Colonic mucosa (tissue), 4 donors: ENCODE data around the gene NLRP9. TPM values are rescaled to one million over a fixed set of nuclear protein-coding genes. Genes with fewer than 3 reads are reported as not detected.

ENCODE experiments used
- DNase-seq: peaks from one replicate; pipeline ENCODE4 v3.0.0-alpha.2; 2020
- H3K27ac ChIP-seq: fragments of 200-600 bp; one replicate; pipeline ENCODE4 v1.8.0; 2021
- H3K27me3 ChIP-seq: fragments of 200-600 bp; one replicate; pipeline ENCODE4 v1.8.0; 2021
- H3K36me3 ChIP-seq: fragments of 200-600 bp; one replicate; pipeline ENCODE4 v1.8.0; 2021
- H3K4me1 ChIP-seq: fragments of 200-600 bp; one replicate; pipeline ENCODE4 v1.8.0; 2021; ENCODE audit warnings: mild to moderate bottlenecking
- H3K4me3 ChIP-seq: fragments of 200-600 bp; one replicate; pipeline ENCODE4 v1.8.0; 2021
- H3K9ac ChIP-seq, 2 donors: one replicate each; pipeline ENCODE4 v1.7.0; 2013; ENCODE audit warnings: control low read depth in 2 of 2, low read depth in 2 of 2, low read length in 2 of 2
- H3K9me3 ChIP-seq: fragments of 200-600 bp; one replicate; pipeline ENCODE4 v1.8.0; 2021
- intact Hi-C: fragments of 100-400 bp; cut with DNase I; formaldehyde crosslinking; loops from one replicate; pipeline ENCODE4 v1.14.1; 2022
- total RNA-seq, 2 donors: library from RNA; stranded (reverse); fragmentation: NEBNext Ultra II Directional in 1 of 2; extraction: Animal tissue kit (Norgen Biotek cat#: 25700) in 1 of 2; gene quantifications; one replicate each; pipeline ENCODE4 v1.2.1, GENCODE V29; 2021
- TF ChIP-seq, protein P1 (sequence below): fragments of 200-600 bp; IDR thresholded peaks from one replicate; pipeline ENCODE4 v1.8.0; 2022; ENCODE audit warnings: antibody characterized with exemption, mild to moderate bottlenecking
- donor health status: healthy.
- donor health status: DM: no; HTN: no; CAD: no.
- donor health status: DM: no; HTN: no; CAD: no.

NLRP9 gene
- total RNA-seq, 2 donors from 2014 or later, result not detected

DNA sequence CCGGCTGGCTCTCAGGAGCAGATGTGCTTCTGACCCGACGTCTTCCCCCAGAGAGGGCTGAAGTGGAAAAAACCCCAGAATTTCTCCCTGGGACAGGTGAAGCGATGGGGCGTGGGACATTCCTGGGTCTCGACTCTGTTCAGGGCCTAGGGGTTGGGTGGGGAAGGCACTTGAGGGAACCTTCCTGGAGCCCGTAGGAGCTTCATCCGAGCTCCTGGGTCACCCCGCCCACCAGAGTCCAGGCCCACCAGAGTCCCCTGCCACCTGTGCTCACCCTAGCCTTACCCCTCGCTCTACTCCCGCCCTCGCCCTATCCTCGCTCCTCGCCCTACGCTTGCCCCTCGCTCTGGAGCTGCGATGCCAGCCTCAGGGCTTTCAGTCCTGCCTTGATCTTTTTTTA lies 39.9 kb downstream of the NLRP9 start:
- DNase-seq, result no peak
- Histone ChIP-seq H3K9ac (no peak overlapping the region), H3K36me3 (peaks cover 14% of the 10 kb centered on the region), H3K27me3 (no peaks in the 10 kb centered on the region), H3K4me3 (no peak overlapping the region), H3K27ac (no peak overlapping the region), H3K4me1 (no peaks in the 10 kb centered on the region), H3K9me3 (no peaks in the 10 kb centered on the region)
- intact Hi-C loops, result no loop called here
- TF ChIP-seq, protein P1, sequence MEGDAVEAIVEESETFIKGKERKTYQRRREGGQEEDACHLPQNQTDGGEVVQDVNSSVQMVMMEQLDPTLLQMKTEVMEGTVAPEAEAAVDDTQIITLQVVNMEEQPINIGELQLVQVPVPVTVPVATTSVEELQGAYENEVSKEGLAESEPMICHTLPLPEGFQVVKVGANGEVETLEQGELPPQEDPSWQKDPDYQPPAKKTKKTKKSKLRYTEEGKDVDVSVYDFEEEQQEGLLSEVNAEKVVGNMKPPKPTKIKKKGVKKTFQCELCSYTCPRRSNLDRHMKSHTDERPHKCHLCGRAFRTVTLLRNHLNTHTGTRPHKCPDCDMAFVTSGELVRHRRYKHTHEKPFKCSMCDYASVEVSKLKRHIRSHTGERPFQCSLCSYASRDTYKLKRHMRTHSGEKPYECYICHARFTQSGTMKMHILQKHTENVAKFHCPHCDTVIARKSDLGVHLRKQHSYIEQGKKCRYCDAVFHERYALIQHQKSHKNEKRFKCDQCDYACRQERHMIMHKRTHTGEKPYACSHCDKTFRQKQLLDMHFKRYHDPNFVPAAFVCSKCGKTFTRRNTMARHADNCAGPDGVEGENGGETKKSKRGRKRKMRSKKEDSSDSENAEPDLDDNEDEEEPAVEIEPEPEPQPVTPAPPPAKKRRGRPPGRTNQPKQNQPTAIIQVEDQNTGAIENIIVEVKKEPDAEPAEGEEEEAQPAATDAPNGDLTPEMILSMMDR, result no peak

- no peaks in the 10 kb centered on the region for H3K4me1 ChIP-seq
- no peak overlapping the region for H3K4me3 ChIP-seq
- no peak for DNase-seq
- H3K27me3 ChIP-seq, result no peaks in the 10 kb centered on the region
- no peak overlapping the region for H3K27ac ChIP-seq
- TF ChIP-seq, protein P1, result no peak
- peaks cover 14% of the 10 kb centered on the region for H3K36me3 ChIP-seq
- intact Hi-C loops, result no loop called here
- no peak overlapping the region for H3K9ac ChIP-seq
- H3K9me3 ChIP-seq, result no peaks in the 10 kb centered on the region
These were observed 40.5 kb downstream of the NLRP9 start for GRCh38 chr19:55697698-55698097.

DNA sequence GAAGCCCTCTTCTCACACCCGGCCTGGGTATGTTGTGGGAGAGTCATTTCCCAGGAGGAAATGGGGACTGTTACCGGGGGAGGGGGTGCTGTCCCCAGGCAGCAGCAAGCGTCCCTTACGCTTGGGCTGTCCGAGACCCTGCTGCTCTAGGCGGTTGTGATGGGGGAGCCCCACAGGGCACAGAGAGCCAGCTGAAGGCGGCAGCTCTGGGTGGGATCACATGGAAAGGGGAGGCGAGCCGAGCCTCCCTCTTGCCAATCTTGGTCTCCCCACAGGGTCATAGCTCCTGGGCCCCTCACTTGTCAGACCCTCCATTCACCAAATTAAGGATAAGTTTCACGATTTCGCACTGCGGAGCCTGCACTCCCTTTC lies 41.1 kb downstream of the NLRP9 start:
- intact Hi-C loops, result no loop called here
- Histone ChIP-seq H3K27me3 (no peaks in the 10 kb centered on the region), H3K9me3 (no peaks in the 10 kb centered on the region), H3K4me1 (no peaks in the 10 kb centered on the region), H3K36me3 (peaks cover 14% of the 10 kb centered on the region), H3K27ac (no peak overlapping the region), H3K4me3 (no peak overlapping the region), H3K9ac (no peak overlapping the region)
- TF ChIP-seq, protein P1, result no peak
- DNase-seq, result no peak

DNA sequence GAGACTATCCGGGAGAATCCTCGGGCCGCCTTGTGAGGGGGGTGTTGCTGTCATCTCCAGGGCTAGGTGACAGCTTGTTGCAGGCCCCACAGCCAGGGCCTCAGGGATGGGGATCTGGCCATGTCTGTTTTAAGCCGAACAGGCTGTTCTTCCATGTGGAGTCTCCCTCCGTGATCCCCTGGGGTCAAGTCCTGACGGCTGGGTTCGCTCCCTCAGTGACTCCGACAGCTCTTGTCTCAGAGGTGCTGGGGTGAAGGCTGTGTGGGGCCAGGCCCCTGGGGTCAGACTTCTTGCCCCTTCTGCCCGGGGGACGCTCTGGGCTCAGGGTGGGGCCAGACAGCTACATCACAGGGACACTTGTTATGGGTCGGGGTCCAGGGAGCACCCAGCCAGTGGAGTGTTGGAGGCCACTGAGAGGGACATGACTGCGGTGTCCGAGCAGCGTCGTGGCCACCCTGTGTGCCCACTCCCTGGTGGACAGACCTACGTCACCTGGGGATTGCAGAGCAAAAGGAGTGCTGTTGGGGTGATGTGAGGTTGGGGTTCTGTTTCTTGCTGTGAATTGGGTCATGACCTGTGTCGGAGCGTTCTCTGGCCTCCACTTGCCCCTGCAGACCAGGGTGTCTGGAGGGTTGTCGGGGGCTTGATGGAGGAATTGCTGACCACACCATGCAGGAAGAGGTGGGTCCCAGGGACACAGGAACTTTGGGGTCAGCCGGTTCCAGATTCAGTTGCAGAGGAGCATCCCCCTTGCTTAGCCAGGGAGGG lies 41.7 kb downstream of the NLRP9 start:
- H3K9me3 ChIP-seq, result no peaks in the 10 kb centered on the region
- H3K9ac ChIP-seq, result no peak overlapping the region
- intact Hi-C loops, result no loop called here
- H3K4me3 ChIP-seq, result no peak overlapping the region
- no peak overlapping the region for H3K27ac ChIP-seq
- H3K27me3 ChIP-seq, result no peaks in the 10 kb centered on the region
- no peaks in the 10 kb centered on the region for H3K4me1 ChIP-seq
- H3K36me3 ChIP-seq, result peaks cover 19% of the 10 kb centered on the region
- DNase-seq, result no peak
- TF ChIP-seq, protein P1, result no peak

- Histone ChIP-seq H3K4me3 (no peak overlapping the region), H3K27ac (no peak overlapping the region), H3K36me3 (peaks cover 25% of the 10 kb centered on the region), H3K9ac (no peak overlapping the region), H3K27me3 (no peaks in the 10 kb centered on the region), H3K4me1 (no peaks in the 10 kb centered on the region), H3K9me3 (no peaks in the 10 kb centered on the region)
- intact Hi-C loops, result no loop called here
- no peak for DNase-seq
- TF ChIP-seq, protein P1, result no peak
These were observed 42.5 kb downstream of the NLRP9 start for GRCh38 chr19:55695511-55696290.
